HEK293 (cell line): ENCODE measurements around the gene KLHL29.

Experiments
- CTCF ChIA-PET: fragments of 350-600 bp; formaldehyde crosslinking; extraction: SDS; loops from one replicate; lab custom pipeline; 2021; ENCODE audit warnings: antibody characterized with exemption; lab: Yijun Ruan, JAX
- POLR2A ChIA-PET: fragments of 300-600 bp; formaldehyde crosslinking; extraction: SDS; loops from one replicate; lab custom pipeline; 2020; ENCODE audit warnings: antibody characterized with exemption, inconsistent platforms; lab: Yijun Ruan, JAX
- H3K27ac ChIP-seq: fragments of 200-500 bp; sonication (Bioruptor generic); 2 replicates; pipeline ENCODE4 v1.5.1; 2014; ENCODE audit warnings: low read depth, low read length, control low read depth, inconsistent platforms; ENCODE audit errors: extremely low read depth
- H3K36me3 ChIP-seq, 2 experiments: fragments of 200-500 bp in 1 of 2; sonication (Bioruptor generic) in 1 of 2; 1 replicate in 1 of 2; 2 replicates in 1 of 2; pipeline ENCODE4 v1.5.1; 2014 to 2017; ENCODE audit warnings: inconsistent platforms in 2 of 2, low read length in 2 of 2; ENCODE audit not compliant: control insufficient read depth in 2 of 2, insufficient read depth in 1 of 2
- H3K4me1 ChIP-seq: fragments of 200-500 bp; sonication (Bioruptor generic); 2 replicates; pipeline ENCODE4 v1.5.1; 2014; ENCODE audit warnings: mild to moderate bottlenecking, low read length, inconsistent platforms; ENCODE audit not compliant: control insufficient read depth, insufficient read depth
- H3K4me3 ChIP-seq: 2 replicates; pipeline ENCODE4 v1.5.1; 2011; ENCODE audit warnings: low read depth, mild to moderate bottlenecking, control low read depth, low read length, moderate library complexity
- H3K9me3 ChIP-seq: fragments of 200-500 bp; sonication (Bioruptor generic); 2 replicates; pipeline ENCODE4 v1.5.1; 2014; ENCODE audit warnings: low read depth, low read length, inconsistent platforms; ENCODE audit not compliant: control insufficient read depth, insufficient read depth
- ZIC2 ChIP-seq: fragments of 450-650 bp; formaldehyde crosslinking; IDR thresholded peaks from 2 replicates; pipeline ENCODE4 v1.5.1; 2016; ENCODE audit warnings: missing biosample characterization, missing genetic modification characterization
- ZNF121 ChIP-seq: fragments of 450-650 bp; formaldehyde crosslinking; IDR thresholded peaks from 2 replicates; pipeline ENCODE4 v1.5.1; 2016; ENCODE audit warnings: missing biosample characterization, missing genetic modification characterization
- ZNF157 ChIP-seq: fragments of 450-650 bp; formaldehyde crosslinking; IDR thresholded peaks from 2 replicates; pipeline ENCODE4 v1.5.1; 2016; ENCODE audit warnings: missing biosample characterization, missing genetic modification characterization
- ZNF16 ChIP-seq: fragments of 450-650 bp; formaldehyde crosslinking; IDR thresholded peaks from 2 replicates; pipeline ENCODE4 v1.5.1; 2016; ENCODE audit warnings: low read depth, missing biosample characterization, missing genetic modification characterization
- ZNF302 ChIP-seq: fragments of 450-650 bp; formaldehyde crosslinking; IDR thresholded peaks from 2 replicates; pipeline ENCODE4 v1.5.1; 2016; ENCODE audit warnings: missing biosample characterization, missing genetic modification characterization, low read depth
- ZNF311 ChIP-seq: fragments of 450-650 bp; formaldehyde crosslinking; IDR thresholded peaks from 2 replicates; pipeline ENCODE4 v1.5.1; 2017; ENCODE audit warnings: missing biosample characterization, missing genetic modification characterization, borderline replicate concordance
- ZNF510 ChIP-seq: fragments of 450-650 bp; formaldehyde crosslinking; IDR thresholded peaks from 2 replicates; pipeline ENCODE4 v1.5.1; 2018; ENCODE audit warnings: mild to moderate bottlenecking, missing genetic modification characterization, missing biosample characterization; ENCODE audit not compliant: insufficient replicate concordance
- ZNF521 ChIP-seq: fragments of 450-650 bp; formaldehyde crosslinking; IDR thresholded peaks from 2 replicates; pipeline ENCODE4 v1.5.1; 2017; ENCODE audit warnings: missing biosample characterization, mild to moderate bottlenecking, missing genetic modification characterization
- ZNF549 ChIP-seq: fragments of 450-650 bp; IDR thresholded peaks from 2 replicates; pipeline ENCODE4 v1.5.1; 2018; ENCODE audit warnings: missing biosample characterization, missing genetic modification characterization, mild to moderate bottlenecking, inconsistent platforms, moderate library complexity
- ZNF571 ChIP-seq: fragments of 450-650 bp; formaldehyde crosslinking; IDR thresholded peaks from 2 replicates; pipeline ENCODE4 v1.5.0; 2017; ENCODE audit warnings: missing biosample characterization, missing genetic modification characterization
- ZNF623 ChIP-seq: fragments of 450-650 bp; formaldehyde crosslinking; IDR thresholded peaks from 2 replicates; pipeline ENCODE4 v1.5.1; 2016; ENCODE audit warnings: missing biosample characterization, missing genetic modification characterization
- TF ChIP-seq, protein P1 (sequence below): fragments of 450-650 bp; formaldehyde crosslinking; IDR thresholded peaks from 2 replicates; pipeline ENCODE4 v1.5.1; 2016; ENCODE audit warnings: missing biosample characterization, missing genetic modification characterization
- TF ChIP-seq, protein P2 (sequence below): fragments of 450-650 bp; formaldehyde crosslinking; IDR thresholded peaks from 2 replicates; pipeline ENCODE4 v1.5.1; 2016; ENCODE audit warnings: missing biosample characterization, missing genetic modification characterization, low read depth
- TF ChIP-seq, protein P3 (sequence below): fragments of 450-650 bp; formaldehyde crosslinking; IDR thresholded peaks from 2 replicates; pipeline ENCODE4 v1.5.1; 2016; ENCODE audit warnings: missing biosample characterization, missing genetic modification characterization
- TF ChIP-seq, protein P4 (sequence below): fragments of 450-650 bp; formaldehyde crosslinking; IDR thresholded peaks from 2 replicates; pipeline ENCODE4 v1.5.1; 2016; ENCODE audit warnings: missing biosample characterization, missing genetic modification characterization

The KLHL29 gene

DNA sequence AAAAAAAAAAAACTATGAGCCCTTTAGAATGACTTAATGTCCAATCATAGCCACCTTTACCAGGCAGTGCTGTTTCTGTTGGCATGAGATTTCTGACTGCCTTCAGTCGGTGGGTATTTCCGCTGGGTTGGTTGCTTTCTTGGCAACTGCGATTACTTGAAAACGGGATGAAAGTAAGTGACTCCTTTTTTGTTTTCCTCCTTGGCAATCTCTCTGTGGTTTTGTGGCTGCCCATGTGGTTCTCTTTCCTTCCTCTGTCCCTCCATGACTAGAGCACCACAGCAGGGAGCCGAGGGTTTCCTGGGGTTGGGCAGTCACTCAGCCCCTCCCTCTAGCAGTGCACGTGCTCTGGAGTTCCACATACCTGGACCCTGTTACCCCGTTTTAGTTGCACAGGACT lies 112.1 kb downstream of the KLHL29 start:
- no peaks in the 10 kb centered on the region for H3K36me3 ChIP-seq
- peaks cover 5% of the 10 kb centered on the region; the same call in 1 of the 2 replicates for H3K4me1 ChIP-seq
- ChIA-PET POLR2A (no interaction called here), CTCF (no interaction called here)
- no peak overlapping the region for H3K4me3 ChIP-seq
- no peaks in the 10 kb centered on the region for H3K9me3 ChIP-seq
- TF ChIP-seq, protein P1, sequence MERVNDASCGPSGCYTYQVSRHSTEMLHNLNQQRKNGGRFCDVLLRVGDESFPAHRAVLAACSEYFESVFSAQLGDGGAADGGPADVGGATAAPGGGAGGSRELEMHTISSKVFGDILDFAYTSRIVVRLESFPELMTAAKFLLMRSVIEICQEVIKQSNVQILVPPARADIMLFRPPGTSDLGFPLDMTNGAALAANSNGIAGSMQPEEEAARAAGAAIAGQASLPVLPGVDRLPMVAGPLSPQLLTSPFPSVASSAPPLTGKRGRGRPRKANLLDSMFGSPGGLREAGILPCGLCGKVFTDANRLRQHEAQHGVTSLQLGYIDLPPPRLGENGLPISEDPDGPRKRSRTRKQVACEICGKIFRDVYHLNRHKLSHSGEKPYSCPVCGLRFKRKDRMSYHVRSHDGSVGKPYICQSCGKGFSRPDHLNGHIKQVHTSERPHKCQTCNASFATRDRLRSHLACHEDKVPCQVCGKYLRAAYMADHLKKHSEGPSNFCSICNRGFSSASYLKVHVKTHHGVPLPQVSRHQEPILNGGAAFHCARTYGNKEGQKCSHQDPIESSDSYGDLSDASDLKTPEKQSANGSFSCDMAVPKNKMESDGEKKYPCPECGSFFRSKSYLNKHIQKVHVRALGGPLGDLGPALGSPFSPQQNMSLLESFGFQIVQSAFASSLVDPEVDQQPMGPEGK (tag by site-specific recombination) = no peak
- no peak for TF ChIP-seq ZNF302 (tag by site-specific recombination)
- TF ChIP-seq ZNF157 (tag by site-specific recombination) = no peak
- no peak for TF ChIP-seq ZNF623
- TF ChIP-seq ZIC2 = 0 out of 2 replicates have a peak, but pooled peaks have one; percentile 35
- H3K27ac ChIP-seq = no peak overlapping the region

DNA sequence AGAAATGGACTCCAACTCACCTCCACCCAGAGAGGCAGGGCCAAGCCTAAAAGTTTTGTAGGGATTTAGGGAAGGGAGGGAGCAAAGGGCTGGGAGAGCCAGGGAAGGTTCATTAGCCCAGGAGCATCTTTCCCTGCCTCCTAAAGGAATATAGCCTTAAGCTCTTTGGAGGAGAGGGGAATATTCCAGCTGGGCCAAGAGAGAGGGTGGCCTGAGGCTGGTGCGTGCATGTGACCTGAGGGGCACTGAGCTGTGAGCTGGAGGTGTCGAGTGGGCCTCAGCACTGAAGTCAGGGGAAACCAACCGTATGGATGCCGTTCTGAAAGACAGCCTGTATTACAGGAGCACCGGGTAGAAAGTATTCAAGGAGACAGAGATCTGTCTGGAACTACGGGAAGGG lies 112.6 kb downstream of the KLHL29 start:
- Histone ChIP-seq H3K4me1 (peaks cover 5% of the 10 kb centered on the region; the same call in 1 of the 2 replicates), H3K27ac (no peak overlapping the region), H3K9me3 (no peaks in the 10 kb centered on the region), H3K36me3 (no peaks in the 10 kb centered on the region), H3K4me3 (no peak overlapping the region)
- TF ChIP-seq, protein P2, sequence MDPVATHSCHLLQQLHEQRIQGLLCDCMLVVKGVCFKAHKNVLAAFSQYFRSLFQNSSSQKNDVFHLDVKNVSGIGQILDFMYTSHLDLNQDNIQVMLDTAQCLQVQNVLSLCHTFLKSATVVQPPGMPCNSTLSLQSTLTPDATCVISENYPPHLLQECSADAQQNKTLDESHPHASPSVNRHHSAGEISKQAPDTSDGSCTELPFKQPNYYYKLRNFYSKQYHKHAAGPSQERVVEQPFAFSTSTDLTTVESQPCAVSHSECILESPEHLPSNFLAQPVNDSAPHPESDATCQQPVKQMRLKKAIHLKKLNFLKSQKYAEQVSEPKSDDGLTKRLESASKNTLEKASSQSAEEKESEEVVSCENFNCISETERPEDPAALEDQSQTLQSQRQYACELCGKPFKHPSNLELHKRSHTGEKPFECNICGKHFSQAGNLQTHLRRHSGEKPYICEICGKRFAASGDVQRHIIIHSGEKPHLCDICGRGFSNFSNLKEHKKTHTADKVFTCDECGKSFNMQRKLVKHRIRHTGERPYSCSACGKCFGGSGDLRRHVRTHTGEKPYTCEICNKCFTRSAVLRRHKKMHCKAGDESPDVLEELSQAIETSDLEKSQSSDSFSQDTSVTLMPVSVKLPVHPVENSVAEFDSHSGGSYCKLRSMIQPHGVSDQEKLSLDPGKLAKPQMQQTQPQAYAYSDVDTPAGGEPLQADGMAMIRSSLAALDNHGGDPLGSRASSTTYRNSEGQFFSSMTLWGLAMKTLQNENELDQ = no peak
- TF ChIP-seq ZNF16 (tag by site-specific recombination) (no peak), ZNF521 (tag by site-specific recombination) (no peak), ZNF311 (tag by site-specific recombination) (no peak), ZNF121 (no peak), ZNF549 (no peak), ZNF571 (tag by site-specific recombination) (no peak), ZNF510 (tag by site-specific recombination) (no peak)
- TF ChIP-seq, protein P3, sequence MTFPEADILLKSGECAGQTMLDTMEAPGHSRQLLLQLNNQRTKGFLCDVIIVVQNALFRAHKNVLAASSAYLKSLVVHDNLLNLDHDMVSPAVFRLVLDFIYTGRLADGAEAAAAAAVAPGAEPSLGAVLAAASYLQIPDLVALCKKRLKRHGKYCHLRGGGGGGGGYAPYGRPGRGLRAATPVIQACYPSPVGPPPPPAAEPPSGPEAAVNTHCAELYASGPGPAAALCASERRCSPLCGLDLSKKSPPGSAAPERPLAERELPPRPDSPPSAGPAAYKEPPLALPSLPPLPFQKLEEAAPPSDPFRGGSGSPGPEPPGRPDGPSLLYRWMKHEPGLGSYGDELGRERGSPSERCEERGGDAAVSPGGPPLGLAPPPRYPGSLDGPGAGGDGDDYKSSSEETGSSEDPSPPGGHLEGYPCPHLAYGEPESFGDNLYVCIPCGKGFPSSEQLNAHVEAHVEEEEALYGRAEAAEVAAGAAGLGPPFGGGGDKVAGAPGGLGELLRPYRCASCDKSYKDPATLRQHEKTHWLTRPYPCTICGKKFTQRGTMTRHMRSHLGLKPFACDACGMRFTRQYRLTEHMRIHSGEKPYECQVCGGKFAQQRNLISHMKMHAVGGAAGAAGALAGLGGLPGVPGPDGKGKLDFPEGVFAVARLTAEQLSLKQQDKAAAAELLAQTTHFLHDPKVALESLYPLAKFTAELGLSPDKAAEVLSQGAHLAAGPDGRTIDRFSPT (tag by site-specific recombination) = no peak
- TF ChIP-seq, protein P4, sequence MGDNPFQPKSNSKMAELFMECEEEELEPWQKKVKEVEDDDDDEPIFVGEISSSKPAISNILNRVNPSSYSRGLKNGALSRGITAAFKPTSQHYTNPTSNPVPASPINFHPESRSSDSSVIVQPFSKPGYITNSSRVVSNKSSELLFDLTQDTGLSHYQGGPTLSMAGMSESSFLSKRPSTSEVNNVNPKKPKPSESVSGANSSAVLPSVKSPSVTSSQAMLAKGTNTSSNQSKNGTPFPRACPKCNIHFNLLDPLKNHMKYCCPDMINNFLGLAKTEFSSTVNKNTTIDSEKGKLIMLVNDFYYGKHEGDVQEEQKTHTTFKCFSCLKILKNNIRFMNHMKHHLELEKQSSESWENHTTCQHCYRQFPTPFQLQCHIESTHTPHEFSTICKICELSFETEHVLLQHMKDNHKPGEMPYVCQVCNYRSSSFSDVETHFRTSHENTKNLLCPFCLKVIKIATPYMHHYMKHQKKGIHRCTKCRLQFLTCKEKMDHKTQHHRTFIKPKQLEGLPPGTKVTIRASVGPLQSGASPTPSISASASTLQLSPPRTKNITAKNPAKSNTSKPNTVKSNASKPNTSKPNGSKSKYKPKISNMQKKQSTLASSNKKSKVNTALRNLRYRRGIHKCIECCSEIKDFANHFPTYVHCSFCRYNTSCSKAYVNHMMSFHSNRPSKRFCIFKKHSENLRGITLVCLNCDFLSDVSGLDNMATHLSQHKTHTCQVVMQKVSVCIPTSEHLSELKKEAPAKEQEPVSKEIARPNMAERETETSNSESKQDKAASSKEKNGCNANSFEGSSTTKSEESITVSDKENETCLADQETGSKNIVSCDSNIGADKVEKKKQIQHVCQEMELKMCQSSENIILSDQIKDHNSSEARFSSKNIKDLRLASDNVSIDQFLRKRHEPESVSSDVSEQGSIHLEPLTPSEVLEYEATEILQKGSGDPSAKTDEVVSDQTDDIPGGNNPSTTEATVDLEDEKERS = no peak
- ChIA-PET CTCF (no interaction called here), POLR2A (no interaction called here)
